SK-N-SH treated with all-trans-retinoic acid at 6 μM for 48 hours (cell line): ENCODE results near the gene TOP1.

Experiments
- ATAC-seq: fragments of 200-7000 bp; cut with Tn5 transposase; 3 replicates; pipeline ENCODE4 v1.9.1; 2020; ENCODE audit warnings: mild to moderate bottlenecking, moderate library complexity
- BACH2 ChIP-seq: fragments of 250-450 bp; sonication (Bioruptor Pico); IDR thresholded peaks from 2 replicates; pipeline ENCODE4 v1.9.0; 2021; ENCODE audit warnings: mild to moderate bottlenecking, borderline replicate concordance
- CSDC2 ChIP-seq: fragments of 250-450 bp; sonication (Bioruptor Pico); IDR thresholded peaks from 2 replicates; pipeline ENCODE4 v1.5.0; 2020; ENCODE audit warnings: mild to moderate bottlenecking, moderate library complexity
- CSRNP3 ChIP-seq: fragments of 250-450 bp; sonication (Bioruptor Pico); IDR thresholded peaks from 2 replicates; pipeline ENCODE4 v1.5.1; 2021; ENCODE audit warnings: mild to moderate bottlenecking, moderate library complexity
- ESRRG ChIP-seq: fragments of 250-450 bp; sonication (Bioruptor Pico); IDR thresholded peaks from 2 replicates; pipeline ENCODE4 v1.6.1; 2021; ENCODE audit warnings: mild to moderate bottlenecking
- GLIS3 ChIP-seq: fragments of 250-450 bp; sonication (Bioruptor Pico); IDR thresholded peaks from 2 replicates; pipeline ENCODE4 v1.5.0; 2020; ENCODE audit warnings: mild to moderate bottlenecking, moderate library complexity
- OSR1 ChIP-seq: fragments of 250-450 bp; sonication (Bioruptor Pico); IDR thresholded peaks from 2 replicates; pipeline ENCODE4 v1.8.0; 2022; ENCODE audit warnings: moderate library complexity, mild to moderate bottlenecking, inconsistent platforms
- PPARA ChIP-seq: fragments of 250-450 bp; sonication (Bioruptor Pico); IDR thresholded peaks from 2 replicates; pipeline ENCODE4 v1.5.0; 2020; ENCODE audit warnings: mild to moderate bottlenecking, borderline replicate concordance
- RARB ChIP-seq: fragments of 250-450 bp; sonication (Bioruptor Pico); IDR thresholded peaks from 2 replicates; pipeline ENCODE4 v1.8.0; 2021; ENCODE audit warnings: mild to moderate bottlenecking, moderate library complexity
- SNAI2 ChIP-seq: fragments of 250-450 bp; sonication (Bioruptor Pico); IDR thresholded peaks from 2 replicates; pipeline ENCODE4 v1.5.0; 2020; ENCODE audit warnings: mild to moderate bottlenecking, moderate library complexity
- TOX ChIP-seq: fragments of 250-450 bp; sonication (Bioruptor Pico); IDR thresholded peaks from 2 replicates; pipeline ENCODE4 v1.8.0; 2021; ENCODE audit warnings: mild to moderate bottlenecking, moderate library complexity, borderline replicate concordance
- TSHZ2 ChIP-seq: fragments of 250-450 bp; sonication (Bioruptor Pico); IDR thresholded peaks from 2 replicates; pipeline ENCODE4 v1.5.0; 2020; ENCODE audit warnings: mild to moderate bottlenecking, moderate library complexity
- ZC3H10 ChIP-seq: fragments of 250-450 bp; sonication (Bioruptor Pico); IDR thresholded peaks from 2 replicates; pipeline ENCODE4 v1.5.1; 2021; ENCODE audit warnings: mild to moderate bottlenecking, moderate library complexity
- ZFP3 ChIP-seq: fragments of 250-450 bp; sonication (Bioruptor Pico); IDR thresholded peaks from 2 replicates; pipeline ENCODE4 v1.5.0; 2020; ENCODE audit warnings: mild to moderate bottlenecking, moderate library complexity
- ZFP30 ChIP-seq: fragments of 450-650 bp; formaldehyde crosslinking; IDR thresholded peaks from 2 replicates; pipeline ENCODE4 v1.5.0; 2022; ENCODE audit warnings: mild to moderate bottlenecking, moderate library complexity
- ZNF565 ChIP-seq: fragments of 450-650 bp; formaldehyde crosslinking; conservative IDR thresholded peaks from 2 replicates; pipeline ENCODE4 v1.5.0; 2020; ENCODE audit warnings: low read depth, mild to moderate bottlenecking, moderate library complexity
- ZNF70 ChIP-seq: fragments of 450-650 bp; formaldehyde crosslinking; IDR thresholded peaks from 2 replicates; pipeline ENCODE4 v1.5.0; 2020; ENCODE audit warnings: mild to moderate bottlenecking, moderate library complexity
- ZNF8 ChIP-seq: fragments of 450-650 bp; formaldehyde crosslinking; IDR thresholded peaks from 2 replicates; pipeline ENCODE4 v1.5.0; 2020; ENCODE audit warnings: mild to moderate bottlenecking, moderate library complexity
- TF ChIP-seq, protein P1 (sequence below): fragments of 250-450 bp; sonication (Bioruptor Pico); IDR thresholded peaks from 2 replicates; pipeline ENCODE4 v1.8.0; 2020; ENCODE audit warnings: mild to moderate bottlenecking, moderate library complexity, borderline replicate concordance
- TF ChIP-seq, protein P2 (sequence below): fragments of 250-450 bp; sonication (Bioruptor Pico); IDR thresholded peaks from 2 replicates; pipeline ENCODE4 v1.5.1; 2020; ENCODE audit warnings: low read depth, mild to moderate bottlenecking, moderate library complexity

TOP1 gene

DNA sequence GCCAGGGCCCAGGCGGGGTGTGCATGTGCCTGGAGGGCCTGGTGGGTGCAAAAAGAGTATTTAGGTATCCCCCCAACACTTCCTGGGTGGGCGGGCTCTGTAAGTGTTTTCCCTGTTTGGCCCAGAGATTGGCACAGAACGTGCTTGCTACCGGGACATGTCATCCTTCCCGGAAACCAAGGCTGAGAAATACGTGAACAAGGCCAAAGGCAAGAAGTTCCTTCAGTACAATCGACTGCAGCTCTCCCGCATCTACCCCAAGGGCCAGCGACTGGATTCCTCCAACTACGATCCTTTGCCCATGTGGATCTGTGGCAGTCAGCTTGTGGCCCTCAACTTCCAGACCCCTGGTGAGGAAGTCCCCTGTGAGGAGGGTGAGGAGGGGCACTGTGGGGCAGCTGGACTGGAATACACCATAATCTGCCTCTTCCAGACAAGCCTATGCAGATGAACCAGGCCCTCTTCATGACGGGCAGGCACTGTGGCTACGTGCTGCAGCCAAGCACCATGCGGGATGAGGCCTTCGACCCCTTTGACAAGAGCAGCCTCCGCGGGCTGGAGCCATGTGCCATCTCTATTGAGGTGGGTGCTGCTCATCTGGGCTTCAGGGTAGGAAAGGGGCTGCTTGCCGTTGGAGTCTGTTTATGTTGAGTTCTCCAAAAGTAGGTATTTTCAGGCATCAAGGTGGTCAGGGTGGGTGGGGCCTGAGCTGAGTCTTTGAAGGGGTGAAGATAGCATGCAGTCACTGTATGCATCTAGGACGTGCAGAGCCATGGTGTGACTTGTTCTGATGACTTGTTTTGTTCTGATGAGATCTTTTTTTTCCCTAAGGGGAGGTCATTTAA is 143.9 kb downstream of the TOP1 start:
- ATAC-seq = no peak; the same call in 2 of the 3 replicates
- TF ChIP-seq TSHZ2 (CRISPR knock-in tag) = no peak
- no peak for TF ChIP-seq SNAI2 (CRISPR knock-in tag)
- no peak for TF ChIP-seq RARB (CRISPR knock-in tag)
- no peak for TF ChIP-seq TOX (CRISPR knock-in tag)
- TF ChIP-seq, protein P1, sequence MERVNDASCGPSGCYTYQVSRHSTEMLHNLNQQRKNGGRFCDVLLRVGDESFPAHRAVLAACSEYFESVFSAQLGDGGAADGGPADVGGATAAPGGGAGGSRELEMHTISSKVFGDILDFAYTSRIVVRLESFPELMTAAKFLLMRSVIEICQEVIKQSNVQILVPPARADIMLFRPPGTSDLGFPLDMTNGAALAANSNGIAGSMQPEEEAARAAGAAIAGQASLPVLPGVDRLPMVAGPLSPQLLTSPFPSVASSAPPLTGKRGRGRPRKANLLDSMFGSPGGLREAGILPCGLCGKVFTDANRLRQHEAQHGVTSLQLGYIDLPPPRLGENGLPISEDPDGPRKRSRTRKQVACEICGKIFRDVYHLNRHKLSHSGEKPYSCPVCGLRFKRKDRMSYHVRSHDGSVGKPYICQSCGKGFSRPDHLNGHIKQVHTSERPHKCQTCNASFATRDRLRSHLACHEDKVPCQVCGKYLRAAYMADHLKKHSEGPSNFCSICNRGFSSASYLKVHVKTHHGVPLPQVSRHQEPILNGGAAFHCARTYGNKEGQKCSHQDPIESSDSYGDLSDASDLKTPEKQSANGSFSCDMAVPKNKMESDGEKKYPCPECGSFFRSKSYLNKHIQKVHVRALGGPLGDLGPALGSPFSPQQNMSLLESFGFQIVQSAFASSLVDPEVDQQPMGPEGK = no peak
- no peak for TF ChIP-seq ZC3H10 (CRISPR knock-in tag)
- no peak for TF ChIP-seq BACH2 (CRISPR knock-in tag)
- no peak for TF ChIP-seq CSDC2 (CRISPR knock-in tag)
- TF ChIP-seq ZNF70 (CRISPR knock-in tag) = no peak
- no peak for TF ChIP-seq OSR1 (CRISPR knock-in tag)
- TF ChIP-seq PPARA (CRISPR knock-in tag) = no peak
- no peak for TF ChIP-seq ESRRG (CRISPR knock-in tag)
- no peak for TF ChIP-seq ZNF8 (CRISPR knock-in tag)
- TF ChIP-seq CSRNP3 = no peak
- no peak for TF ChIP-seq ZFP3
- TF ChIP-seq, protein P2, sequence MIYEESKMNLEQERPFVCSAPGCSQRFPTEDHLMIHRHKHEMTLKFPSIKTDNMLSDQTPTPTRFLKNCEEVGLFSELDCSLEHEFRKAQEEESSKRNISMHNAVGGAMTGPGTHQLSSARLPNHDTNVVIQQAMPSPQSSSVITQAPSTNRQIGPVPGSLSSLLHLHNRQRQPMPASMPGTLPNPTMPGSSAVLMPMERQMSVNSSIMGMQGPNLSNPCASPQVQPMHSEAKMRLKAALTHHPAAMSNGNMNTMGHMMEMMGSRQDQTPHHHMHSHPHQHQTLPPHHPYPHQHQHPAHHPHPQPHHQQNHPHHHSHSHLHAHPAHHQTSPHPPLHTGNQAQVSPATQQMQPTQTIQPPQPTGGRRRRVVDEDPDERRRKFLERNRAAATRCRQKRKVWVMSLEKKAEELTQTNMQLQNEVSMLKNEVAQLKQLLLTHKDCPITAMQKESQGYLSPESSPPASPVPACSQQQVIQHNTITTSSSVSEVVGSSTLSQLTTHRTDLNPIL = no peak
- no peak for TF ChIP-seq ZFP30 (CRISPR knock-in tag)
- no peak for TF ChIP-seq GLIS3

DNA sequence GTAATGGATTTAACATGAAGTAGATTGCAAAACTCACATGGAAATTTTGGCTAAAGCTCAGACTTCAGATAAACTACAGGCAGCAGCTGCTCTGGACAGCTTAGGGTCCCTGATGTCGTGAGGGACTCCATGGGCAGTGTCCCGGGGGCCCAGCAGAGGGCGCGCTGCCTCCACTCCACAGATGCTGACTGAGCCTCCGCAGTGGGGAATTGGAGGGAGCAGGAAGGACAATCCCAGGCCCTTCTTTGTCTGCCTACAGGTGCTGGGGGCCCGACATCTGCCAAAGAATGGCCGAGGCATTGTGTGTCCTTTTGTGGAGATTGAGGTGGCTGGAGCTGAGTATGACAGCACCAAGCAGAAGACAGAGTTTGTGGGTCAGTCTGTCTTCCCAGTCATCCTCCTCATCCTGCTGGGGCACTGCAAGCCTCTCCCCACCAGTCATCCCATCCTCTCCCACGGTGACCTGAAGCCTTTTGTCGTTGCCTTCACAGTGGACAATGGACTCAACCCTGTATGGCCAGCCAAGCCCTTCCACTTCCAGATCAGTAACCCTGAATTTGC is 144.6 kb downstream of the TOP1 start:
- no peak for TF ChIP-seq SNAI2 (CRISPR knock-in tag)
- peak; percentile 80 for ATAC-seq

DNA sequence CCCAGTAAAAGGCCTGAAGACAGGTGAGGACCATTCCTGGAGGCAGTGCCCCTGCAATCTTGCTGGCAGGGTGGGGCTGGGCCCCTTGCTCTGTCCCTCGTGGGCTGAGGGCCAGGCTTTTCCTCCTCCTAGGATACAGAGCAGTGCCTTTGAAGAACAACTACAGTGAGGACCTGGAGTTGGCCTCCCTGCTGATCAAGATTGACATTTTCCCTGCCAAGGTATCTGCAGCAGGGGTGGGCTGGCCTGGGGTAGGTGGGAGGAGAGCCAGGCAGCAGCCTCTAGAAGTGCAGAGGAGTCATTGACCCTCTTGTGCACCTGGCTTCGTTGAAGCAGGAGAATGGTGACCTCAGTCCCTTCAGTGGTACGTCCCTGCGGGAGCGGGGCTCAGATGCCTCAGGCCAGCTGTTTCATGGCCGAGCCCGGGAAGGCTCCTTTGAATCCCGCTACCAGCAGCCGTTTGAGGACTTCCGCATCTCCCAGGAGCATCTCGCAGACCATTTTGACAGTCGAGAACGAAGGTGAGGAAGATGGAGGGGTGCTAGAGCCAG is 145.2 kb downstream of the TOP1 start:
- no peak for TF ChIP-seq CSRNP3
- no peak for TF ChIP-seq OSR1 (CRISPR knock-in tag)
- TF ChIP-seq ZFP30 (CRISPR knock-in tag) = no peak
- TF ChIP-seq PPARA (CRISPR knock-in tag) = no peak
- no peak for TF ChIP-seq ZNF565 (CRISPR knock-in tag)
- TF ChIP-seq, protein P1 = no peak
- TF ChIP-seq ESRRG (CRISPR knock-in tag) = no peak
- TF ChIP-seq TSHZ2 (CRISPR knock-in tag) = no peak
- no peak for ATAC-seq
